NCI-H1048 (cell line): ENCODE data around the gene TBC1D1.

Source experiments
- DNase-seq: peaks from one replicate; lab custom pipeline; 2025; lab: John Stamatoyannopoulos, UW

Gene TBC1D1

GRCh38 chr4:38049545-38050170 is 158.8 kb downstream of the TBC1D1 start:
- DNase-seq, result no peak

- no peak for DNase-seq
Observed at GRCh38 chr4:38050560-38051350, 159.9 kb downstream of the TBC1D1 start.

GRCh38 chr4:38055566-38055965 is 164.7 kb downstream of the TBC1D1 start:
- DNase-seq, result no peak

- DNase-seq, result no peak
Observed at GRCh38 chr4:38056011-38056685, 165.3 kb downstream of the TBC1D1 start.

GRCh38 chr4:38058151-38058550 is 167.3 kb downstream of the TBC1D1 start:
- DNase-seq, result no peak

GRCh38 chr4:38060829-38061431 is 170.0 kb downstream of the TBC1D1 start:
- DNase-seq, result no peak

GRCh38 chr4:38062088-38062775 is 171.3 kb downstream of the TBC1D1 start:
- DNase-seq, result no peak

- DNase-seq, result no peak
Observed at GRCh38 chr4:38062776-38063097, 171.9 kb downstream of the TBC1D1 start.

- DNase-seq, result no peak
Observed at GRCh38 chr4:38065176-38065575, 174.3 kb downstream of the TBC1D1 start.

GRCh38 chr4:38065900-38066299 is 175.0 kb downstream of the TBC1D1 start:
- no peak for DNase-seq

GRCh38 chr4:38067499-38067898 is 176.6 kb downstream of the TBC1D1 start:
- no peak for DNase-seq

- no peak for DNase-seq
Observed at GRCh38 chr4:38068107-38068506, 177.2 kb downstream of the TBC1D1 start.

- no peak for DNase-seq
Observed at GRCh38 chr4:38069271-38069760, 178.4 kb downstream of the TBC1D1 start.

GRCh38 chr4:38071801-38072431 is 181.0 kb downstream of the TBC1D1 start:
- no peak for DNase-seq

- no peak for DNase-seq
Observed at GRCh38 chr4:38072578-38072977, 181.7 kb downstream of the TBC1D1 start.

- no peak for DNase-seq
Observed at GRCh38 chr4:38073596-38074234, 182.8 kb downstream of the TBC1D1 start.

- DNase-seq, result no peak
Observed at GRCh38 chr4:38075370-38076152, 184.7 kb downstream of the TBC1D1 start.

GRCh38 chr4:38076153-38076669 is 185.3 kb downstream of the TBC1D1 start:
- DNase-seq, result no peak

GRCh38 chr4:38077791-38078489 is 187.1 kb downstream of the TBC1D1 start:
- DNase-seq, result no peak
